GM23248 (cell line): ENCODE measurements around the gene SLC9A5.

Source experiments
- EZH2 ChIP-seq: fragments of 200-600 bp; sonication (generic); IDR thresholded peaks from 2 replicates; pipeline ENCODE4 v1.6.1; 2018; ENCODE audit warnings: antibody characterized with exemption, mild to moderate bottlenecking; ENCODE audit not compliant: insufficient read depth, poor library complexity, severe bottlenecking
- EZH2phosphoT487 ChIP-seq: fragments of 200-600 bp; sonication (generic); IDR thresholded peaks from 2 replicates; pipeline ENCODE4 v1.6.1; 2018; ENCODE audit warnings: antibody characterized with exemption, moderate library complexity, mild to moderate bottlenecking, low read depth; ENCODE audit not compliant: insufficient read depth

GRCh38 chr16:67269766-67270165 lies 21.0 kb downstream of the SLC9A5 start:
- no peak for TF ChIP-seq EZH2phosphoT487
- no peak for TF ChIP-seq EZH2
